ENCODE measurements around the gene GLIS2.

DNA sequence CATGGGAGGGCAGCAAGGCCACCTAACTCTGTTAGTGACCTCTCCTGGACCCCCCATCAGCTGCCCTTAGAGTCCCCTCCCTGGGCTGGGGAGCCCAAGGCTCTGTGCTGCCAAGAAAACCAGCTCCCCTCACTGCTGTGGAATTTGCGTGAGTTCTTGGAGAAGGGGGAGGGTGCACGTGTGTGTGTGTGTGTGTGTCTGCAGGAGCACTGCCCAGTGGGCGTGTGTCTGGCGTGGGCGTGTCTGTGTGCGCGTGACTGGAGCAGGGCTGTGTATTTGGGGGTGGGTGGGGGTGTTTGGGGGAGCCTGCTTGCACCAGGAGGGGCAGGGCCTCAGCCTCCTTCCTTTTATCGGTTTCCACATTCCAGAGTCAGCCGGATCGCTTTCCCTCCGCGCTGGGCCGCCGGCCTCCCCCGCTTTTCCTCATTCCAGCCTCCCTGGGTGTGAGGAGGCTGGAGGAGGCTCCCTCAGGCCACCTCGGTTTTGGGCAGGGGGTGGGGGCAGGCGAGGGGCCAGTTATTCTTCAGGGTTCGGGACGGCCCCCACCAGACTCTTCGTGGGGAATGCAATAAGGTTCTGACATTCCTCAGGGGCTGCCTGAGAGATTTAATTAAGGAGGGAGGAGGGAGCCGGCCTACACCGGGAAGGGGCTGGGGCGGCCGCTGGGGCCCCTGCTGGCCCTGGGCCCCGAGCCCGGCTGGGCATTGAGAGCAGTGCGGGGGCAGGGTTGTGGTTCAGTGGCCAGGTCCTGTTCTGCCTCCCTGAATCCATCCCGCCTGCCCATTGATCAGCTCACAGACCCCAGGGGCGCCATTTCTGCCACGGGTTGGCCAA lies 58.3 kb downstream of the GLIS2 start:
- TF ChIP-seq, protein P1, sequence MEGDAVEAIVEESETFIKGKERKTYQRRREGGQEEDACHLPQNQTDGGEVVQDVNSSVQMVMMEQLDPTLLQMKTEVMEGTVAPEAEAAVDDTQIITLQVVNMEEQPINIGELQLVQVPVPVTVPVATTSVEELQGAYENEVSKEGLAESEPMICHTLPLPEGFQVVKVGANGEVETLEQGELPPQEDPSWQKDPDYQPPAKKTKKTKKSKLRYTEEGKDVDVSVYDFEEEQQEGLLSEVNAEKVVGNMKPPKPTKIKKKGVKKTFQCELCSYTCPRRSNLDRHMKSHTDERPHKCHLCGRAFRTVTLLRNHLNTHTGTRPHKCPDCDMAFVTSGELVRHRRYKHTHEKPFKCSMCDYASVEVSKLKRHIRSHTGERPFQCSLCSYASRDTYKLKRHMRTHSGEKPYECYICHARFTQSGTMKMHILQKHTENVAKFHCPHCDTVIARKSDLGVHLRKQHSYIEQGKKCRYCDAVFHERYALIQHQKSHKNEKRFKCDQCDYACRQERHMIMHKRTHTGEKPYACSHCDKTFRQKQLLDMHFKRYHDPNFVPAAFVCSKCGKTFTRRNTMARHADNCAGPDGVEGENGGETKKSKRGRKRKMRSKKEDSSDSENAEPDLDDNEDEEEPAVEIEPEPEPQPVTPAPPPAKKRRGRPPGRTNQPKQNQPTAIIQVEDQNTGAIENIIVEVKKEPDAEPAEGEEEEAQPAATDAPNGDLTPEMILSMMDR (IDR thresholded peaks at IDR 0.05): no peak
- TF ChIP-seq POLR2AphosphoS5 (IDR thresholded peaks at IDR 0.05) (peak; percentile 81), POLR2A (IDR thresholded peaks at IDR 0.05) (no peak)

Data from gastroesophageal sphincter (tissue), 3 donors.